Neural crest cell (in vitro differentiated cells): ENCODE results near the gene BIRC2. TPM values are rescaled to one million over a fixed set of nuclear protein-coding genes. Genes with fewer than 3 reads are reported as not detected.

ENCODE experiments used
- DNase-seq: peaks from one replicate; pipeline ENCODE4 v3.0.0; 2021; ENCODE audit warnings: low read depth, mixed read lengths, low spot score
- H3K27ac Mint-ChIP-seq: one replicate; pipeline ENCODE4 v1.8.0; 2021; ENCODE audit warnings: mild to moderate bottlenecking, mixed read lengths; ENCODE audit not compliant: unreplicated experiment
- H3K27me3 Mint-ChIP-seq: 2 replicates; pipeline ENCODE4 v1.8.0; 2021; ENCODE audit warnings: low read depth, mild to moderate bottlenecking, mixed read lengths
- H3K36me3 Mint-ChIP-seq: 2 replicates; pipeline ENCODE4 v1.8.0; 2021; ENCODE audit warnings: low read depth, mild to moderate bottlenecking, mixed read lengths
- H3K4me1 Mint-ChIP-seq: 2 replicates; pipeline ENCODE4 v1.8.0; 2021; ENCODE audit warnings: mixed read lengths
- H3K4me3 Mint-ChIP-seq: one replicate; pipeline ENCODE4 v1.8.0; 2021; ENCODE audit warnings: mild to moderate bottlenecking, mixed read lengths
- H3K9me3 Mint-ChIP-seq: 2 replicates; pipeline ENCODE4 v1.8.0; 2021; ENCODE audit warnings: mixed read lengths
- CTCF ChIP-seq: fragments of 200-600 bp; sonication (generic); conservative IDR thresholded peaks from 2 replicates; pipeline ENCODE4 v1.5.0; 2021; ENCODE audit warnings: antibody characterized with exemption, mild to moderate bottlenecking
- total RNA-seq: library from RNA; stranded (reverse); gene quantifications from 2 replicates; pipeline ENCODE4 v1.2.1, GENCODE V29; 2021

BIRC2 gene
- total RNA-seq, 1 donor from 2014 or later, result 42.6 TPM

GRCh38 chr11:102384419-102385079, 37.5 kb downstream of the BIRC2 start:
- DNase-seq, result no peak
- no peak for TF ChIP-seq CTCF
- no peaks in the 10 kb centered on the region for H3K9me3 Mint-ChIP-seq
- H3K27ac Mint-ChIP-seq, result peak overlapping the region; percentile 70
- no peaks in the 10 kb centered on the region for H3K27me3 Mint-ChIP-seq
- no peaks in the 10 kb centered on the region for H3K4me1 Mint-ChIP-seq
- H3K4me3 Mint-ChIP-seq, result no peak overlapping the region
- peaks cover 26% of the 10 kb centered on the region for H3K36me3 Mint-ChIP-seq

DNA sequence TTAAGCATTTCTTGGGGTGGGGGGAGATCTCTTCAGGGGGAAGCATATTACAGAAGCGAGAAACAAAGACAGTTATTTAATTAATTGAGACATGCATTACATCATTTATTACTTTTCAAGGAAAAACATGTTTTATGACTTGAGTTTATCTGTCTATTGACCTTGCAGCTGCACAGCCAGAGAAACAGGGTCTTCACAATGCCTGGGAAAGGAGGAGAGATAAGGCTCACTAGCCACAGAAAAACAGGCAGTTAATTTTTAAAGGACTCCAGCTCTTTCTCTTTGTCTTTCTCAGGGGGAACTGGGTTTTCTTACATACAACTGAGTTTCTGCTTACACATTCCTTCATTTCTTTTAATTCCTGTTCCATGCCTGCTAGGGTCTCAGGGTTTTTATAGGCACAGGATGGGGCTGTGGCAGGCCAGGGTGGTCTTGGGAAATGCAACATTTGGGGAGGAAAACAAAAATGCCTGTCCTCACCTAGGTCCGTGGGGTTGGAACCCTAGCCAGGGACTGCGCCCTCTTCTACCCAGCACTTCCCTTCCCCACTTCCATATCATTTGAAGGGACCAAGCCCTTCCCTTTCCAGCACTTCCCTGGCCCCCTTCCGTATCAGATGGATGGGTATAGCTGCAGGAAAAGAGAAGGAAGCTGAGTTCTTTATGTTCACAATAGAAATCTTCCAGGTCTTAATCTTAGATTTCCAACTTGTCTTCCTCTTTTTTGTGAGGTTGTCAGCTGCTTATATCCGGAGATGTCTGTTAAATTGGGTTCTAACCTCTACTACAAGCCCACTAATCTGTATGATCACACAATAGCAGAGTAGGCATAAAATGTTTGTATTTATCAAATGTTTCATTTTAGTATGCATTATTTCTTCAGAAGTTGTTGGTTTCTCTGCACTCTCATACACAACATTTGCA, 38.3 kb downstream of the BIRC2 start:
- Mint-ChIP-seq H3K27ac (peak overlapping the region; percentile 70), H3K36me3 (peaks cover 25% of the 10 kb centered on the region), H3K9me3 (no peaks in the 10 kb centered on the region), H3K4me1 (no peaks in the 10 kb centered on the region), H3K27me3 (no peaks in the 10 kb centered on the region), H3K4me3 (no peak overlapping the region)
- TF ChIP-seq CTCF, result no peak
- DNase-seq, result no peak

DNA sequence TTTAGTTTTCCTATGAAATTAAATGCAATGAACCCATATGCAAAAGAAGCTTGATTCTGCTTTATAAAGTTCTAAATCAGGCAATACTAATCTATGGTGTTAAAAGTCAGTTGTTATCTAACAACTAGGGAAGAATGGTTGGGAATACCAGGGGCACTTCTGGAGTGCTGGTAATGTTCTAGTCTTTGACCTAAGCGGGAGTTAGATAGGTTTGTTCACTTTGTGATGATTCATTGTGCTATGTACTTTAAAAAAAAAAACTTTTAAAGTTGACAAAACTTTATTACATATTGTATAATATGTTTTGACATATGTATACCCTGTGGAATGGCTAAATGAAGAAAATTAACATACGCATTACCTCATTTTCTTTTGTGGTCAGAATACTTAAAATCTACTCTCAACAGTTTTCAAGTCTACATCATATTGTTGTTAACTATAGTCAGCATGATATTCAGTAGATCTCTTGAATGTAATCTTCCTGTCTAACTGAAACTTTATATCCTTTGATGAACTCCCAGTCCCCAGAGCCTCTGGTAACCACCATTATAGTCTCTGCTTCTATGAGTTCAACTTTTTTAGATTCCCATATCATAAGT, 39.2 kb downstream of the BIRC2 start:
- TF ChIP-seq CTCF, result no peak
- Mint-ChIP-seq H3K27me3 (no peaks in the 10 kb centered on the region), H3K36me3 (peaks cover 27% of the 10 kb centered on the region)

DNA sequence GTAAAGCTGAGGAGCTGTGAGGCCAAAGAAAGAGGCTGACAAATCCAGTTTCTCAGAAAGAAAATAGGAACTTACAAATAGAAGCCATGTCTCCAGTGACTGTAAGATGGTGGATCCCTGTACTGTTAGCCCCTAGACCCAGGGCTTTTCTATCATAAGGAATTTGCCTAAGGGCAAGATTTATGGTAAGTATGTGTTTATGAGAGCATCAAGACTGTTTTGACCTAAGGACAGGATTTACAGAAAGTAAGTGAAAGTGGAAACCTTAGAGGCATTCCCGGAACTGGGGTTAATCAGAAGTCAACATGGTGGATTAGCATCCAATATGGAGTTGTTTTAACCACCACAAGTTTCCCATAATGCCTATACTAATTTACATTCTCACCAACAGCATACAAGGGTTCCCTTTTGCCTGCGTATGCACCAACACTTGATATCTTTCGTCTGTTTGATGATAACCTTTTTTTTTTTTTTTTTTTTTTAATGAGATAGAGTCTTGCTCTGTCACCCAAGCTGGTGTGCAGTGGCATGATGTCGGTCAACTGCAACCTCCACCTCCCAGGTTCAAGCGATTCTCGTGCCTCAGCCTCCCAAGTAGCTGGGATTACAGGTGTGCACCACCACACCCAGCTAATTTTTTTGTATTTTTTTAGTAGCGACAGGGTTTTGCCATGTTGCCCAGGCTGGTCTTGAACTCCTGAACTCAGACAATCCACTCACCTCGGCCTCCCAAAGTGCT, 40.2 kb downstream of the BIRC2 start:
- Mint-ChIP-seq H3K36me3 (peaks cover 22% of the 10 kb centered on the region), H3K4me1 (no peaks in the 10 kb centered on the region), H3K4me3 (no peak overlapping the region)

More for the DNA sequence above, 39.2 kb downstream of the BIRC2 start:
- no peak overlapping the region for H3K27ac Mint-ChIP-seq
- no peaks in the 10 kb centered on the region for H3K4me1 Mint-ChIP-seq
- no peaks in the 10 kb centered on the region for H3K9me3 Mint-ChIP-seq
- no peak for DNase-seq
- H3K4me3 Mint-ChIP-seq, result no peak overlapping the region

More for the DNA sequence above, 40.2 kb downstream of the BIRC2 start:
- H3K27ac Mint-ChIP-seq, result no peak overlapping the region
- H3K9me3 Mint-ChIP-seq, result no peaks in the 10 kb centered on the region
- no peak for DNase-seq
- TF ChIP-seq CTCF, result no peak
- H3K27me3 Mint-ChIP-seq, result no peaks in the 10 kb centered on the region
